H9 (cell line): ENCODE data around the gene DHRS7C. TPM values are rescaled to one million over a fixed set of nuclear protein-coding genes. Genes with fewer than 3 reads are reported as not detected.

Experiments used
- DNase-seq: peaks from one replicate; pipeline ENCODE4 v3.0.0-alpha.2; 2017
- H2AFZ ChIP-seq: one replicate; pipeline ENCODE4 v1.6.1; 2013; ENCODE audit warnings: mild to moderate bottlenecking, low read length, control low read depth, moderate library complexity
- H2AK5ac ChIP-seq: 2 replicates; pipeline ENCODE4 v1.6.1; 2013; ENCODE audit warnings: low read length, control low read depth, mixed read lengths; ENCODE audit not compliant: insufficient read length
- H2BK120ac ChIP-seq: one replicate; pipeline ENCODE4 v1.6.1; 2013; ENCODE audit warnings: low read depth, mild to moderate bottlenecking, low read length, control low read depth, inconsistent platforms; ENCODE audit not compliant: poor library complexity, severe bottlenecking
- H2BK12ac ChIP-seq: 2 replicates; pipeline ENCODE4 v1.6.1; 2013; ENCODE audit warnings: low read length, control low read depth, mixed read lengths, low read depth; ENCODE audit not compliant: insufficient read length
- H2BK15ac ChIP-seq: 2 replicates; pipeline ENCODE4 v1.6.1; 2013; ENCODE audit warnings: low read depth, low read length, control low read depth
- H2BK20ac ChIP-seq: one replicate; pipeline ENCODE4 v1.6.1; 2013; ENCODE audit warnings: low read depth, mild to moderate bottlenecking, low read length, control low read depth, inconsistent platforms; ENCODE audit not compliant: poor library complexity, severe bottlenecking
- H2BK5ac ChIP-seq: 2 replicates; pipeline ENCODE4 v1.6.1; 2013; ENCODE audit warnings: low read length, control low read depth, mixed read lengths; ENCODE audit not compliant: insufficient read length
- H3K14ac ChIP-seq: 2 replicates; pipeline ENCODE4 v1.6.1; 2013; ENCODE audit warnings: low read length, control low read depth; ENCODE audit not compliant: insufficient read depth
- H3K18ac ChIP-seq: 2 replicates; pipeline ENCODE4 v1.6.1; 2013; ENCODE audit warnings: low read depth, mild to moderate bottlenecking, mixed read lengths, low read length, control low read depth; ENCODE audit not compliant: insufficient read length
- H3K23ac ChIP-seq: 2 replicates; pipeline ENCODE4 v1.6.1; 2013; ENCODE audit warnings: low read length, control low read depth, mixed read lengths, low read depth; ENCODE audit not compliant: insufficient read length
- H3K23me2 ChIP-seq: 2 replicates; pipeline ENCODE4 v1.6.1; 2013; ENCODE audit warnings: low read depth, mild to moderate bottlenecking, mixed read lengths, low read length, control low read depth; ENCODE audit not compliant: insufficient read length, poor library complexity, severe bottlenecking
- H3K27ac ChIP-seq: 2 replicates; pipeline ENCODE4 v1.5.1; 2013; ENCODE audit warnings: low read length, control low read depth, mixed read lengths, low read depth; ENCODE audit not compliant: insufficient read length
- H3K27me3 ChIP-seq: 2 replicates; pipeline ENCODE4 v1.6.1; 2013; ENCODE audit warnings: low read length, control low read depth, inconsistent platforms; ENCODE audit not compliant: insufficient read depth
- H3K4ac ChIP-seq: 2 replicates; pipeline ENCODE4 v1.6.1; 2013; ENCODE audit warnings: low read depth, mild to moderate bottlenecking, control low read depth, inconsistent platforms, low read length, moderate library complexity
- H3K4me1 ChIP-seq: 2 replicates; pipeline ENCODE4 v1.6.1; 2013; ENCODE audit warnings: low read length, control low read depth, inconsistent platforms; ENCODE audit not compliant: insufficient read depth
- H3K4me2 ChIP-seq: 2 replicates; pipeline ENCODE4 v1.6.1; 2013; ENCODE audit warnings: low read length, control low read depth, mixed read lengths; ENCODE audit not compliant: insufficient read length, insufficient read depth
- H3K56ac ChIP-seq: 2 replicates; pipeline ENCODE4 v1.6.1; 2013; ENCODE audit warnings: low read depth, mild to moderate bottlenecking, mixed read lengths, low read length, control low read depth; ENCODE audit not compliant: insufficient read length
- H3K79me1 ChIP-seq: 2 replicates; pipeline ENCODE4 v1.6.1; 2013; ENCODE audit warnings: low read depth, mild to moderate bottlenecking, moderate library complexity, low read length, control low read depth, inconsistent platforms; ENCODE audit not compliant: insufficient read depth, poor library complexity, severe bottlenecking
- H3K79me2 ChIP-seq: 2 replicates; pipeline ENCODE4 v1.6.1; 2013; ENCODE audit warnings: low read length, control low read depth, inconsistent platforms; ENCODE audit not compliant: insufficient read depth
- H3K9ac ChIP-seq: 2 replicates; pipeline ENCODE4 v1.6.1; 2013; ENCODE audit warnings: low read length, control low read depth, mixed read lengths; ENCODE audit not compliant: insufficient read length; ENCODE audit errors: extremely low read depth
- H3K9me3 ChIP-seq: one replicate; pipeline ENCODE4 v1.6.1; 2013; ENCODE audit warnings: low read depth, low read length, inconsistent platforms; ENCODE audit not compliant: control insufficient read depth
- H3T11ph ChIP-seq: one replicate; pipeline ENCODE4 v1.6.1; 2013; ENCODE audit warnings: mild to moderate bottlenecking, low read length, control low read depth, inconsistent platforms
- H4K20me1 ChIP-seq: one replicate; pipeline ENCODE4 v1.6.1; 2013; ENCODE audit not compliant: control insufficient read depth, insufficient read length, insufficient read depth
- H4K5ac ChIP-seq: 2 replicates; pipeline ENCODE4 v1.6.1; 2013; ENCODE audit warnings: low read depth, mild to moderate bottlenecking, mixed read lengths, low read length, control low read depth; ENCODE audit not compliant: insufficient read length
- H4K8ac ChIP-seq: replicated peaks from 2 replicates; pipeline ENCODE4 v1.6.1; 2013; ENCODE audit warnings: low read length, control low read depth, mixed read lengths, low read depth; ENCODE audit not compliant: insufficient read length
- H4K91ac ChIP-seq: 2 replicates; pipeline ENCODE4 v1.6.1; 2013; ENCODE audit warnings: low read depth, mild to moderate bottlenecking, moderate library complexity, mixed read lengths, low read length, control low read depth; ENCODE audit not compliant: insufficient read length
- H3K27ac Mint-ChIP-seq, 3 experiments: 2 replicates in 2 of 3; 3 replicates in 1 of 3; pipeline ENCODE4 v1.8.0; 2020 to 2021; ENCODE audit warnings: mixed read lengths in 3 of 3, mild to moderate bottlenecking in 1 of 3, moderate library complexity in 1 of 3
- H3K27me3 Mint-ChIP-seq: 2 replicates; pipeline ENCODE4 v1.8.0; 2021; ENCODE audit warnings: low read depth, mild to moderate bottlenecking, moderate library complexity, mixed read lengths
- H3K36me3 Mint-ChIP-seq, 3 experiments: 2 replicates in 2 of 3; 3 replicates in 1 of 3; pipeline ENCODE4 v1.8.0; 2020 to 2021; ENCODE audit warnings: low read depth in 3 of 3, mixed read lengths in 3 of 3; ENCODE audit not compliant: insufficient read depth in 1 of 3
- H3K4me1 Mint-ChIP-seq, 2 experiments: 2 replicates each; pipeline ENCODE4 v1.8.0; 2020; ENCODE audit warnings: mixed read lengths in 2 of 2
- H3K4me3 Mint-ChIP-seq, 2 experiments: 2 replicates in 1 of 2; 3 replicates in 1 of 2; pipeline ENCODE4 v1.8.0; 2020 to 2021; ENCODE audit warnings: mild to moderate bottlenecking in 2 of 2, mixed read lengths in 2 of 2, moderate library complexity in 1 of 2
- H3K9me3 Mint-ChIP-seq, 2 experiments: 2 replicates in 1 of 2; 3 replicates in 1 of 2; pipeline ENCODE4 v1.8.0; 2020; ENCODE audit warnings: mild to moderate bottlenecking in 2 of 2, mixed read lengths in 2 of 2, moderate library complexity in 1 of 2
- CTCF ChIP-seq: fragments of 200-600 bp; sonication (generic); conservative IDR thresholded peaks from 3 replicates; pipeline ENCODE4 v1.8.0; 2021; ENCODE audit warnings: antibody characterized with exemption, mild to moderate bottlenecking
- WGBS: extraction: QIAGEN DNeasy Blood & Tissue Kit; methylation state at CpG from one replicate; pipeline ENCODE4 v1.1.7; 2013; ENCODE audit warnings: missing lambda C conversion rate, low lambda C conversion rate, mixed read lengths; ENCODE audit not compliant: insufficient read length; ENCODE audit errors: extremely low coverage; 5-methylcytosine and 5-hydroxymethylcytosine counted together
- total RNA-seq: library from RNA; stranded (reverse); gene quantifications from 2 replicates; pipeline ENCODE4 v1.2.1, GENCODE V29; 2021

DHRS7C gene
- total RNA-seq, 1 experiment from 2014 or later, result not detected

GRCh38 chr17:9811086-9811485, 19.7 kb upstream of the DHRS7C start:
- Histone ChIP-seq H3K9me3 (no peaks in the 10 kb centered on the region), H3K23ac (no peak overlapping the region)

More at GRCh38 chr17:9811086-9811485, 19.7 kb upstream of the DHRS7C start:
- Mint-ChIP-seq H3K4me3 (no peak overlapping the region), H3K9me3 (no peaks in the 10 kb centered on the region; a peak in 2 of 5 replicates), H3K27me3 (peaks cover 14% of the 10 kb centered on the region), H3K36me3 (no peaks in the 10 kb centered on the region; a peak in 1 of 7 replicates), H3K27ac (no peak overlapping the region), H3K4me1 (no peaks in the 10 kb centered on the region)
- Histone ChIP-seq H3K9ac (no peak overlapping the region), H3K4ac (no peak overlapping the region), H2BK5ac (no peak overlapping the region), H3K23me2 (no peaks in the 10 kb centered on the region), H4K20me1 (no peaks in the 10 kb centered on the region), H3K14ac (no peak overlapping the region), H2BK20ac (no peak overlapping the region), H3T11ph (no peak overlapping the region), H2BK120ac (no peak overlapping the region), H3K56ac (no peak overlapping the region), H3K18ac (no peak overlapping the region), H3K79me1 (no peaks in the 10 kb centered on the region), H4K8ac (no peak overlapping the region), H2AFZ (no peak overlapping the region), H2BK15ac (no peak overlapping the region), H3K27me3 (no peaks in the 10 kb centered on the region), H3K4me1 (no peaks in the 10 kb centered on the region), H3K27ac (no peak overlapping the region), H3K4me2 (no peak overlapping the region), H4K91ac (no peak overlapping the region), H2BK12ac (no peak overlapping the region), H3K79me2 (no peaks in the 10 kb centered on the region), H2AK5ac (no peak overlapping the region), H4K5ac (no peak overlapping the region)
- no peak for TF ChIP-seq CTCF
- DNase-seq, result no peak
- no CpG with 5 or more reads among the region's 5 CpGs for WGBS
